Left forelimb (tissue), 1 donor: ENCODE results near the gene PROSER3.

ENCODE experiments used
- DNase-seq: peaks from one replicate; pipeline ENCODE4 v3.0.0-alpha.2; 2018; ENCODE audit warnings: low spot score

PROSER3 gene

GRCh38 chr19:35757749-35758608 is at the start of gene PROSER3:
TSS of gene PROSER3 (plus strand) at chr19:35758176. CDS start at chr19:35758216, 40 bp downstream.
- peak; percentile 99 for DNase-seq

GRCh38 chr19:35708391-35708790 is 49.6 kb upstream of the PROSER3 start:
- no peak for DNase-seq

GRCh38 chr19:35710784-35711723 is 46.9 kb upstream of the PROSER3 start:
- no peak for DNase-seq

- DNase-seq: no peak
Observed at GRCh38 chr19:35712567-35713505, 45.1 kb upstream of the PROSER3 start.

GRCh38 chr19:35713506-35713850 is 44.5 kb upstream of the PROSER3 start:
- DNase-seq: no peak

- DNase-seq: no peak
Observed at GRCh38 chr19:35713904-35714495, 44.0 kb upstream of the PROSER3 start.

GRCh38 chr19:35714601-35715354 is 43.2 kb upstream of the PROSER3 start:
- no peak for DNase-seq

- no peak for DNase-seq
Observed at GRCh38 chr19:35715355-35715809, 42.6 kb upstream of the PROSER3 start.

- DNase-seq: no peak
Observed at GRCh38 chr19:35715981-35716800, 41.8 kb upstream of the PROSER3 start.

- peak; percentile 88 for DNase-seq
Observed at GRCh38 chr19:35716801-35717664, 40.9 kb upstream of the PROSER3 start.

GRCh38 chr19:35717665-35718344 is 40.2 kb upstream of the PROSER3 start, which contains the start of gene KMT2B:
TSS of gene KMT2B (plus strand) at chr19:35718003. CDS start at chr19:35718019, 16 bp downstream.
- peak; percentile 98 for DNase-seq

GRCh38 chr19:35718345-35719041 is 39.5 kb upstream of the PROSER3 start:
- DNase-seq: no peak

GRCh38 chr19:35719402-35720162 is 38.4 kb upstream of the PROSER3 start:
- no peak for DNase-seq

GRCh38 chr19:35720163-35720524 is 37.8 kb upstream of the PROSER3 start:
- no peak for DNase-seq

GRCh38 chr19:35720648-35721047 is 37.3 kb upstream of the PROSER3 start:
- no peak for DNase-seq

- DNase-seq: no peak
Observed at GRCh38 chr19:35721374-35721773, 36.6 kb upstream of the PROSER3 start.

GRCh38 chr19:35722461-35722860 is 35.5 kb upstream of the PROSER3 start:
- DNase-seq: no peak
